Measurements from ENCODE around the gene CEP120. TPM values are rescaled to one million over a fixed set of nuclear protein-coding genes. Genes with fewer than 3 reads are reported as not detected.

CEP120 gene
- total RNA-seq, 1 donor from 2014 or later, result 19.0 TPM

DNA sequence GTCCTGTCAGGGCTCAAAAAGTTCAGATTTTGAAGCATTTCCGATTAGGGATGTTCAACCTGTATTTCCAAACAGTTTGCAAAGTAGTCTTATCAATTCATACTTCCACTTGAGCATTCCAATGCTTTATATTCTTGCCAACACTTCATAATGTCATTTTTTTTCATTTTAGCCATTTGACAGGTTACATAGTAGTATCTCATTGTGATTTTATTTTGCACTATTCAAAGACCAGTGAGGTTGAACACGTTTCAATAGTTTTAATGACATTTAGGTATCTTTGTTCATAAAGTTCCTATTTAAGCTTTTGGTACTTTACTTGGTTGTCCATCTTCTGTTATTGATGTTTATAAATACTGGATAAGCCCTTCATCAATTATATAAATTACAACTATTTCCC lies 71.4 kb downstream of the CEP120 start:
- Histone ChIP-seq H3K27ac (ENCODE audit: low read depth, low read length) (no peak overlapping the region), H3K9ac (ENCODE audit: low read length) (no peak overlapping the region), H2AFZ (ENCODE audit: low read depth, low read length) (no peak overlapping the region), H4K20me1 (ENCODE audit: insufficient read depth, low read length) (no peaks in the 10 kb centered on the region), H3K36me3 (ENCODE audit: insufficient read depth, low read length) (peaks cover 5% of the 10 kb centered on the region), H3K9me3 (ENCODE audit: insufficient read depth, low read depth, low read length) (no peaks in the 10 kb centered on the region), H3K4me3 (ENCODE audit: insufficient read depth, low read depth, low read length) (no peak overlapping the region), H3K79me2 (ENCODE audit: insufficient read depth, low read length) (no peaks in the 10 kb centered on the region), H3K27me3 (ENCODE audit: insufficient read depth, low read length) (no peaks in the 10 kb centered on the region), H3K4me2 (ENCODE audit: low read length) (no peak overlapping the region), H3K4me1 (ENCODE audit: insufficient read depth, low read length) (no peaks in the 10 kb centered on the region)
- Mint-ChIP-seq H3K4me3 (ENCODE audit: unreplicated experiment) (no peak overlapping the region), H3K27me3 (ENCODE audit: low read depth, unreplicated experiment) (no peaks in the 10 kb centered on the region), H3K4me1 (ENCODE audit: low read depth, unreplicated experiment) (no peaks in the 10 kb centered on the region), H3K36me3 (ENCODE audit: low read depth, unreplicated experiment) (peaks cover 6% of the 10 kb centered on the region), H3K27ac (ENCODE audit: unreplicated experiment) (no peak overlapping the region), H3K9me3 (ENCODE audit: unreplicated experiment) (peaks cover 4% of the 10 kb centered on the region)
- TF ChIP-seq, protein P1, sequence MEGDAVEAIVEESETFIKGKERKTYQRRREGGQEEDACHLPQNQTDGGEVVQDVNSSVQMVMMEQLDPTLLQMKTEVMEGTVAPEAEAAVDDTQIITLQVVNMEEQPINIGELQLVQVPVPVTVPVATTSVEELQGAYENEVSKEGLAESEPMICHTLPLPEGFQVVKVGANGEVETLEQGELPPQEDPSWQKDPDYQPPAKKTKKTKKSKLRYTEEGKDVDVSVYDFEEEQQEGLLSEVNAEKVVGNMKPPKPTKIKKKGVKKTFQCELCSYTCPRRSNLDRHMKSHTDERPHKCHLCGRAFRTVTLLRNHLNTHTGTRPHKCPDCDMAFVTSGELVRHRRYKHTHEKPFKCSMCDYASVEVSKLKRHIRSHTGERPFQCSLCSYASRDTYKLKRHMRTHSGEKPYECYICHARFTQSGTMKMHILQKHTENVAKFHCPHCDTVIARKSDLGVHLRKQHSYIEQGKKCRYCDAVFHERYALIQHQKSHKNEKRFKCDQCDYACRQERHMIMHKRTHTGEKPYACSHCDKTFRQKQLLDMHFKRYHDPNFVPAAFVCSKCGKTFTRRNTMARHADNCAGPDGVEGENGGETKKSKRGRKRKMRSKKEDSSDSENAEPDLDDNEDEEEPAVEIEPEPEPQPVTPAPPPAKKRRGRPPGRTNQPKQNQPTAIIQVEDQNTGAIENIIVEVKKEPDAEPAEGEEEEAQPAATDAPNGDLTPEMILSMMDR (IDR thresholded peaks at IDR 0.05; ENCODE audit: insufficient read depth, low read depth, low read length), result no peak
- no peak for TF ChIP-seq EZH2 (IDR thresholded peaks at IDR 0.05; ENCODE audit: insufficient read depth, low read length)
- DNase-seq (ENCODE audit: low read depth) (no peak), FAIRE-seq (no peak)

DNA sequence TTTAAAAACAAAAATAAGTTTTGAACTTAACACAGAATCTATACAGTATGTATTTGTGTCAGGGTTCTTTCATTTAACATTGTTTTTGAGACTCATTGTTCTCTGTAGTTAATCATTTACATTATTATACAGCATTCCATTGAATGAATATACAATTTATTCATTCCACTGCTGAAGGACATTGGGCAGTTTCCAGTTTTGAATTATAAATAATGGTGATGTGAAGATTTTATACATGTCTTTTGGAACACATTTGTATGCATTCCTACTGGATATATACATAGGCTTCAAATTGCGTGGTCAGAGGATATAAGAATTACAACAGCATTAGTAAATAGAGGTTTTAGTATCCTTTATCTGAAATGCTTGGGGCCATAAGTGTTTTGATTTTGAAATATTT lies 72.0 kb downstream of the CEP120 start:
- Histone ChIP-seq H3K9ac (ENCODE audit: low read length) (no peak overlapping the region), H3K4me3 (ENCODE audit: insufficient read depth, low read depth, low read length) (no peak overlapping the region), H3K27me3 (ENCODE audit: insufficient read depth, low read length) (no peaks in the 10 kb centered on the region), H3K9me3 (ENCODE audit: insufficient read depth, low read depth, low read length) (no peaks in the 10 kb centered on the region), H4K20me1 (ENCODE audit: insufficient read depth, low read length) (no peaks in the 10 kb centered on the region), H2AFZ (ENCODE audit: low read depth, low read length) (no peak overlapping the region), H3K27ac (ENCODE audit: low read depth, low read length) (no peak overlapping the region), H3K4me2 (ENCODE audit: low read length) (no peak overlapping the region), H3K79me2 (ENCODE audit: insufficient read depth, low read length) (no peaks in the 10 kb centered on the region), H3K4me1 (ENCODE audit: insufficient read depth, low read length) (no peaks in the 10 kb centered on the region), H3K36me3 (ENCODE audit: insufficient read depth, low read length) (peaks cover 5% of the 10 kb centered on the region)
- FAIRE-seq, result no peak
- Mint-ChIP-seq H3K9me3 (ENCODE audit: unreplicated experiment) (peaks cover 2% of the 10 kb centered on the region), H3K27me3 (ENCODE audit: low read depth, unreplicated experiment) (no peaks in the 10 kb centered on the region), H3K27ac (ENCODE audit: unreplicated experiment) (no peak overlapping the region), H3K36me3 (ENCODE audit: low read depth, unreplicated experiment) (peaks cover 6% of the 10 kb centered on the region), H3K4me3 (ENCODE audit: unreplicated experiment) (no peak overlapping the region), H3K4me1 (ENCODE audit: low read depth, unreplicated experiment) (no peaks in the 10 kb centered on the region)
- no peak for TF ChIP-seq EZH2 (IDR thresholded peaks at IDR 0.05; ENCODE audit: insufficient read depth, low read length)
- TF ChIP-seq, protein P1 (IDR thresholded peaks at IDR 0.05; ENCODE audit: insufficient read depth, low read depth, low read length), result no peak
- no peak for DNase-seq (ENCODE audit: low read depth)

DNA sequence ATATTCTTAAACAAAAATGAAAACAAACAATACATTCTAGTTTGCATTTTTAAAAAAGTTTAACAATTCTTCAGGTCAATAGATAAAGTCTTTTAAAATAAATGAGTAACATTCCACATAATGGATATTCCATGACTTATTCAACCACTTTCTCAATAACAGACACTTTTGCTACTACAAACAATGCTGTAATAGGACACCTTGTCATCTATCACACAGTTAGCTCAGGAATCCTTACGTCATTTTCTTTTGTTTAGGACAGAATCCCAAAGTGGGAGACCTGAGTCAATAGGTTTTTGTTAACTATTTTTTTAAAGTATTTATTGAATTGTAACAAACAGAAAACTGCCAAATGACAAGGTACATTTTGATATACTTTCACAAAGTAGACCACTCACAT lies 72.5 kb downstream of the CEP120 start:
- Mint-ChIP-seq H3K27ac (ENCODE audit: unreplicated experiment) (no peak overlapping the region), H3K9me3 (ENCODE audit: unreplicated experiment) (peaks cover 2% of the 10 kb centered on the region), H3K27me3 (ENCODE audit: low read depth, unreplicated experiment) (no peaks in the 10 kb centered on the region), H3K36me3 (ENCODE audit: low read depth, unreplicated experiment) (peaks cover 4% of the 10 kb centered on the region), H3K4me1 (ENCODE audit: low read depth, unreplicated experiment) (no peaks in the 10 kb centered on the region), H3K4me3 (ENCODE audit: unreplicated experiment) (no peak overlapping the region)
- Histone ChIP-seq H3K9me3 (ENCODE audit: insufficient read depth, low read depth, low read length) (no peaks in the 10 kb centered on the region), H3K4me3 (ENCODE audit: insufficient read depth, low read depth, low read length) (no peak overlapping the region), H3K4me2 (ENCODE audit: low read length) (no peak overlapping the region), H3K36me3 (ENCODE audit: insufficient read depth, low read length) (peaks cover 5% of the 10 kb centered on the region), H3K27me3 (ENCODE audit: insufficient read depth, low read length) (no peaks in the 10 kb centered on the region), H3K79me2 (ENCODE audit: insufficient read depth, low read length) (no peaks in the 10 kb centered on the region), H3K4me1 (ENCODE audit: insufficient read depth, low read length) (no peaks in the 10 kb centered on the region), H2AFZ (ENCODE audit: low read depth, low read length) (no peak overlapping the region), H4K20me1 (ENCODE audit: insufficient read depth, low read length) (no peaks in the 10 kb centered on the region), H3K27ac (ENCODE audit: low read depth, low read length) (no peak overlapping the region), H3K9ac (ENCODE audit: low read length) (no peak overlapping the region)
- peak; percentile 52 for DNase-seq (ENCODE audit: low read depth)
- TF ChIP-seq, protein P1 (IDR thresholded peaks at IDR 0.05; ENCODE audit: insufficient read depth, low read depth, low read length), result no peak
- TF ChIP-seq EZH2 (IDR thresholded peaks at IDR 0.05; ENCODE audit: insufficient read depth, low read length), result no peak
- no peak for FAIRE-seq

Measured in astrocyte (in vitro differentiated cells and primary cell).